H9 (cell line): Measurements from ENCODE around the gene LYRM1. TPM values are rescaled to one million over a fixed set of nuclear protein-coding genes. Genes with fewer than 3 reads are reported as not detected.

Experiments
- DNase-seq: peaks from one replicate; pipeline ENCODE4 v3.0.0-alpha.2; 2017
- H2AFZ ChIP-seq: one replicate; pipeline ENCODE4 v1.6.1; 2013; ENCODE audit warnings: mild to moderate bottlenecking, low read length, control low read depth, moderate library complexity
- H2AK5ac ChIP-seq: 2 replicates; pipeline ENCODE4 v1.6.1; 2013; ENCODE audit warnings: low read length, control low read depth, mixed read lengths; ENCODE audit not compliant: insufficient read length
- H2BK120ac ChIP-seq: one replicate; pipeline ENCODE4 v1.6.1; 2013; ENCODE audit warnings: low read depth, mild to moderate bottlenecking, low read length, control low read depth, inconsistent platforms; ENCODE audit not compliant: poor library complexity, severe bottlenecking
- H2BK12ac ChIP-seq: 2 replicates; pipeline ENCODE4 v1.6.1; 2013; ENCODE audit warnings: low read length, control low read depth, mixed read lengths, low read depth; ENCODE audit not compliant: insufficient read length
- H2BK15ac ChIP-seq: 2 replicates; pipeline ENCODE4 v1.6.1; 2013; ENCODE audit warnings: low read depth, low read length, control low read depth
- H2BK20ac ChIP-seq: one replicate; pipeline ENCODE4 v1.6.1; 2013; ENCODE audit warnings: low read depth, mild to moderate bottlenecking, low read length, control low read depth, inconsistent platforms; ENCODE audit not compliant: poor library complexity, severe bottlenecking
- H2BK5ac ChIP-seq: 2 replicates; pipeline ENCODE4 v1.6.1; 2013; ENCODE audit warnings: low read length, control low read depth, mixed read lengths; ENCODE audit not compliant: insufficient read length
- H3K14ac ChIP-seq: 2 replicates; pipeline ENCODE4 v1.6.1; 2013; ENCODE audit warnings: low read length, control low read depth; ENCODE audit not compliant: insufficient read depth
- H3K18ac ChIP-seq: 2 replicates; pipeline ENCODE4 v1.6.1; 2013; ENCODE audit warnings: low read depth, mild to moderate bottlenecking, mixed read lengths, low read length, control low read depth; ENCODE audit not compliant: insufficient read length
- H3K23ac ChIP-seq: 2 replicates; pipeline ENCODE4 v1.6.1; 2013; ENCODE audit warnings: low read length, control low read depth, mixed read lengths, low read depth; ENCODE audit not compliant: insufficient read length
- H3K23me2 ChIP-seq: 2 replicates; pipeline ENCODE4 v1.6.1; 2013; ENCODE audit warnings: low read depth, mild to moderate bottlenecking, mixed read lengths, low read length, control low read depth; ENCODE audit not compliant: insufficient read length, poor library complexity, severe bottlenecking
- H3K27ac ChIP-seq: 2 replicates; pipeline ENCODE4 v1.5.1; 2013; ENCODE audit warnings: low read length, control low read depth, mixed read lengths, low read depth; ENCODE audit not compliant: insufficient read length
- H3K27me3 ChIP-seq: 2 replicates; pipeline ENCODE4 v1.6.1; 2013; ENCODE audit warnings: low read length, control low read depth, inconsistent platforms; ENCODE audit not compliant: insufficient read depth
- H3K4ac ChIP-seq: 2 replicates; pipeline ENCODE4 v1.6.1; 2013; ENCODE audit warnings: low read depth, mild to moderate bottlenecking, control low read depth, inconsistent platforms, low read length, moderate library complexity
- H3K4me1 ChIP-seq: 2 replicates; pipeline ENCODE4 v1.6.1; 2013; ENCODE audit warnings: low read length, control low read depth, inconsistent platforms; ENCODE audit not compliant: insufficient read depth
- H3K4me2 ChIP-seq: 2 replicates; pipeline ENCODE4 v1.6.1; 2013; ENCODE audit warnings: low read length, control low read depth, mixed read lengths; ENCODE audit not compliant: insufficient read length, insufficient read depth
- H3K56ac ChIP-seq: 2 replicates; pipeline ENCODE4 v1.6.1; 2013; ENCODE audit warnings: low read depth, mild to moderate bottlenecking, mixed read lengths, low read length, control low read depth; ENCODE audit not compliant: insufficient read length
- H3K79me1 ChIP-seq: 2 replicates; pipeline ENCODE4 v1.6.1; 2013; ENCODE audit warnings: low read depth, mild to moderate bottlenecking, moderate library complexity, low read length, control low read depth, inconsistent platforms; ENCODE audit not compliant: insufficient read depth, poor library complexity, severe bottlenecking
- H3K79me2 ChIP-seq: 2 replicates; pipeline ENCODE4 v1.6.1; 2013; ENCODE audit warnings: low read length, control low read depth, inconsistent platforms; ENCODE audit not compliant: insufficient read depth
- H3K9ac ChIP-seq: 2 replicates; pipeline ENCODE4 v1.6.1; 2013; ENCODE audit warnings: low read length, control low read depth, mixed read lengths; ENCODE audit not compliant: insufficient read length; ENCODE audit errors: extremely low read depth
- H3K9me3 ChIP-seq: one replicate; pipeline ENCODE4 v1.6.1; 2013; ENCODE audit warnings: low read depth, low read length, inconsistent platforms; ENCODE audit not compliant: control insufficient read depth
- H3T11ph ChIP-seq: one replicate; pipeline ENCODE4 v1.6.1; 2013; ENCODE audit warnings: mild to moderate bottlenecking, low read length, control low read depth, inconsistent platforms
- H4K20me1 ChIP-seq: one replicate; pipeline ENCODE4 v1.6.1; 2013; ENCODE audit not compliant: control insufficient read depth, insufficient read length, insufficient read depth
- H4K5ac ChIP-seq: 2 replicates; pipeline ENCODE4 v1.6.1; 2013; ENCODE audit warnings: low read depth, mild to moderate bottlenecking, mixed read lengths, low read length, control low read depth; ENCODE audit not compliant: insufficient read length
- H4K8ac ChIP-seq: replicated peaks from 2 replicates; pipeline ENCODE4 v1.6.1; 2013; ENCODE audit warnings: low read length, control low read depth, mixed read lengths, low read depth; ENCODE audit not compliant: insufficient read length
- H4K91ac ChIP-seq: 2 replicates; pipeline ENCODE4 v1.6.1; 2013; ENCODE audit warnings: low read depth, mild to moderate bottlenecking, moderate library complexity, mixed read lengths, low read length, control low read depth; ENCODE audit not compliant: insufficient read length
- H3K27ac Mint-ChIP-seq, 3 experiments: 2 replicates in 2 of 3; 3 replicates in 1 of 3; pipeline ENCODE4 v1.8.0; 2020 to 2021; ENCODE audit warnings: mixed read lengths in 3 of 3, mild to moderate bottlenecking in 1 of 3, moderate library complexity in 1 of 3
- H3K27me3 Mint-ChIP-seq: 2 replicates; pipeline ENCODE4 v1.8.0; 2021; ENCODE audit warnings: low read depth, mild to moderate bottlenecking, moderate library complexity, mixed read lengths
- H3K36me3 Mint-ChIP-seq, 3 experiments: 2 replicates in 2 of 3; 3 replicates in 1 of 3; pipeline ENCODE4 v1.8.0; 2020 to 2021; ENCODE audit warnings: low read depth in 3 of 3, mixed read lengths in 3 of 3; ENCODE audit not compliant: insufficient read depth in 1 of 3
- H3K4me1 Mint-ChIP-seq, 2 experiments: 2 replicates each; pipeline ENCODE4 v1.8.0; 2020; ENCODE audit warnings: mixed read lengths in 2 of 2
- H3K4me3 Mint-ChIP-seq, 2 experiments: 2 replicates in 1 of 2; 3 replicates in 1 of 2; pipeline ENCODE4 v1.8.0; 2020 to 2021; ENCODE audit warnings: mild to moderate bottlenecking in 2 of 2, mixed read lengths in 2 of 2, moderate library complexity in 1 of 2
- H3K9me3 Mint-ChIP-seq, 2 experiments: 2 replicates in 1 of 2; 3 replicates in 1 of 2; pipeline ENCODE4 v1.8.0; 2020; ENCODE audit warnings: mild to moderate bottlenecking in 2 of 2, mixed read lengths in 2 of 2, moderate library complexity in 1 of 2
- WGBS: extraction: QIAGEN DNeasy Blood & Tissue Kit; methylation state at CpG from one replicate; pipeline ENCODE4 v1.1.7; 2013; ENCODE audit warnings: missing lambda C conversion rate, low lambda C conversion rate, mixed read lengths; ENCODE audit not compliant: insufficient read length; ENCODE audit errors: extremely low coverage; 5-methylcytosine and 5-hydroxymethylcytosine counted together
- total RNA-seq: library from RNA; stranded (reverse); gene quantifications from 2 replicates; pipeline ENCODE4 v1.2.1, GENCODE V29; 2021
- TF ChIP-seq, protein P1 (sequence below): fragments of 200-600 bp; sonication (generic); conservative IDR thresholded peaks from 3 replicates; pipeline ENCODE4 v1.8.0; 2021; ENCODE audit warnings: antibody characterized with exemption, mild to moderate bottlenecking

LYRM1 gene
- total RNA-seq, 1 experiment from 2014 or later = 9.6 TPM

DNA sequence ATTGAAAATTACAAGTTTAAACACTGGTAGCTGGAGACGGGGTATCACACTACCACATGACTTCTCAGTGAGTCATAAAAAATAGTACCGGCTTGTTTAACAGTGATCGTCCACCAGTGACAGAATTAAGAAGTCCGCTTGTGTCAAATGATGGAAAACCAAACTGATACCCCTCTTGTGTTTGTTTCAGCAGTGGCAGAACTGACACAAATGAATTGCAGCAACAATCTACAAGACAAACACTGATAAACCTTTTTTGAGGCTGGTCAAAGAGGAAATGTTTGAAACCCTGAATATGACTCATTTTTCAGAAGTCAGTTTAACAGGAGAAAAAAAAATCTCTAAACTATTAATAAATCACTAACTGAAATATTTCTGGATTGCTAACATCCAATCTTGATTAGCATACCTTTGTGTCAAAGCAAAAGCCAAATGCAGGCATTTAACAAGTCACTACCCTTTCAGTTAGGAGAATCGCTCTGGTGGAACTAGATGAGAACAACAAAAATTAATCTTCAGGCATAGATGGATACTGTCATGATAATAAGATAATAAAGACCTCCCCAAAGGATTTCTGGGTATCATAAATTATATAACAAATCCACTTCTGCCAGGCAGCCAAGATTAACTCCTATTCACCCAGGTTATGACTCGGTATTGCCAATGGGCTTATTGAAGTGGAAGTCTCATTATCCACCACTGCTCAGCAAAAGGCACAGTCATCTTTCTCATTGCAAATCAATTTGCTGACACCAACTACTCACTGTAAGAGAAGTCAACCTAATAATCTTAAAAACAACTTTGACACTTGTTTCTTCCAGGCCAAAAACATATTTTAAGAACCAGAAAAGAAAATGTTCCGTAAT lies 21.2 kb upstream of the LYRM1 start:
- no peak overlapping the region for H4K5ac ChIP-seq
- no peak overlapping the region for H2BK5ac ChIP-seq
- H3K79me1 ChIP-seq = no peaks in the 10 kb centered on the region
- H3K23ac ChIP-seq = no peak overlapping the region
- H2BK15ac ChIP-seq = no peak overlapping the region
- no peak overlapping the region for H3K4me2 ChIP-seq
- no peak overlapping the region for H2AFZ ChIP-seq
- no CpG with 5 or more reads among the region's 7 CpGs for WGBS
- H3K36me3 Mint-ChIP-seq = peaks cover 2 to 8% (median 5%) of the 10 kb centered on the region in 3 experiments; a peak in 4 of 7 replicates
- no peak overlapping the region for H2BK12ac ChIP-seq
- H3K4ac ChIP-seq = no peak overlapping the region
- no peak overlapping the region for H2AK5ac ChIP-seq
- TF ChIP-seq, protein P1, sequence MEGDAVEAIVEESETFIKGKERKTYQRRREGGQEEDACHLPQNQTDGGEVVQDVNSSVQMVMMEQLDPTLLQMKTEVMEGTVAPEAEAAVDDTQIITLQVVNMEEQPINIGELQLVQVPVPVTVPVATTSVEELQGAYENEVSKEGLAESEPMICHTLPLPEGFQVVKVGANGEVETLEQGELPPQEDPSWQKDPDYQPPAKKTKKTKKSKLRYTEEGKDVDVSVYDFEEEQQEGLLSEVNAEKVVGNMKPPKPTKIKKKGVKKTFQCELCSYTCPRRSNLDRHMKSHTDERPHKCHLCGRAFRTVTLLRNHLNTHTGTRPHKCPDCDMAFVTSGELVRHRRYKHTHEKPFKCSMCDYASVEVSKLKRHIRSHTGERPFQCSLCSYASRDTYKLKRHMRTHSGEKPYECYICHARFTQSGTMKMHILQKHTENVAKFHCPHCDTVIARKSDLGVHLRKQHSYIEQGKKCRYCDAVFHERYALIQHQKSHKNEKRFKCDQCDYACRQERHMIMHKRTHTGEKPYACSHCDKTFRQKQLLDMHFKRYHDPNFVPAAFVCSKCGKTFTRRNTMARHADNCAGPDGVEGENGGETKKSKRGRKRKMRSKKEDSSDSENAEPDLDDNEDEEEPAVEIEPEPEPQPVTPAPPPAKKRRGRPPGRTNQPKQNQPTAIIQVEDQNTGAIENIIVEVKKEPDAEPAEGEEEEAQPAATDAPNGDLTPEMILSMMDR = no peak
- no peaks in the 10 kb centered on the region for H3K9me3 ChIP-seq
- no peak overlapping the region for H3K9ac ChIP-seq
- no peak overlapping the region for H3K18ac ChIP-seq
- H4K91ac ChIP-seq = no peak overlapping the region
- H3K9me3 Mint-ChIP-seq = no peaks in the 10 kb centered on the region
- H3K14ac ChIP-seq = no peak overlapping the region
- H4K8ac ChIP-seq = no peak overlapping the region
- no peak overlapping the region for H3K4me3 Mint-ChIP-seq
- H3K23me2 ChIP-seq = no peaks in the 10 kb centered on the region
- H3K27me3 ChIP-seq = no peaks in the 10 kb centered on the region
- no peak overlapping the region for H3K27ac ChIP-seq
- H3K56ac ChIP-seq = no peak overlapping the region
- H2BK120ac ChIP-seq = no peak overlapping the region
- no peaks in the 10 kb centered on the region for H3K27me3 Mint-ChIP-seq
- H3K4me1 Mint-ChIP-seq = peaks cover 30 to 35% of the 10 kb centered on the region in 2 experiments
- H3T11ph ChIP-seq = no peak overlapping the region
- DNase-seq = no peak
- H3K27ac Mint-ChIP-seq = no peak overlapping the region
- no peaks in the 10 kb centered on the region for H4K20me1 ChIP-seq
- no peaks in the 10 kb centered on the region; the same call in 1 of the 2 replicates for H3K4me1 ChIP-seq
- H3K79me2 ChIP-seq = peaks cover 5% of the 10 kb centered on the region; the same call in 1 of the 2 replicates
- H2BK20ac ChIP-seq = no peak overlapping the region
